GM10266 (cell line): ENCODE results near the gene ABCD2.

Experiments
- DNase-seq: peaks from one replicate; pipeline ENCODE4 v3.0.0; 2012; ENCODE audit errors: extremely low spot score
- CTCF ChIP-seq: IDR thresholded peaks from 2 replicates; pipeline ENCODE4 v1.5.1; 2012; ENCODE audit warnings: mild to moderate bottlenecking, low read depth; ENCODE audit not compliant: control insufficient read depth, insufficient read depth; ENCODE audit errors: missing control alignments

Gene ABCD2

GRCh38 chr12:39595928-39596327 is 23.7 kb downstream of the ABCD2 start:
- TF ChIP-seq CTCF, result no peak

GRCh38 chr12:39592295-39592694 is 27.3 kb downstream of the ABCD2 start:
- DNase-seq, result no peak
- TF ChIP-seq CTCF, result no peak

More at GRCh38 chr12:39595928-39596327, 23.7 kb downstream of the ABCD2 start:
- DNase-seq, result no peak

- no peak for TF ChIP-seq CTCF
- no peak for DNase-seq
Measured at GRCh38 chr12:39588348-39588747, 31.3 kb downstream of the ABCD2 start.

- peak; percentile 50 for TF ChIP-seq CTCF
- no peak for DNase-seq
Measured at GRCh38 chr12:39587225-39587624, 32.4 kb downstream of the ABCD2 start.

- no peak for DNase-seq
- TF ChIP-seq CTCF, result no peak
Measured at GRCh38 chr12:39586816-39587215, 32.8 kb downstream of the ABCD2 start.

- TF ChIP-seq CTCF, result no peak
- DNase-seq, result no peak
Measured at GRCh38 chr12:39581592-39581991, 38.0 kb downstream of the ABCD2 start.

- no peak for TF ChIP-seq CTCF
- DNase-seq, result no peak
Measured at GRCh38 chr12:39575498-39575875, 44.1 kb downstream of the ABCD2 start.
